GM12878 (cell line): Measurements from ENCODE around the gene ABHD2. TPM values are rescaled to one million over a fixed set of nuclear protein-coding genes. Genes with fewer than 3 reads are reported as not detected.

Experiments
- CREM ChIP-seq: IDR thresholded peaks from 2 replicates; pipeline ENCODE4 v1.6.1; 2014; ENCODE audit warnings: antibody characterized with exemption, low read depth
- HDAC2 ChIP-seq: fragments of 200-600 bp; sonication (generic); IDR thresholded peaks from 2 replicates; pipeline ENCODE4 v1.6.1; 2017
- KAT2A ChIP-seq: conservative IDR thresholded peaks from 2 replicates; pipeline ENCODE4 v1.6.1; 2011; ENCODE audit warnings: low read depth, low read length; ENCODE audit not compliant: control insufficient read depth
- NBN ChIP-seq: fragments of 450-650 bp; IDR thresholded peaks from 2 replicates; pipeline ENCODE4 v1.6.1; 2016
- NFXL1 ChIP-seq: fragments of 450-650 bp; IDR thresholded peaks from 2 replicates; pipeline ENCODE4 v1.6.1; 2017; ENCODE audit warnings: antibody characterized with exemption, mild to moderate bottlenecking, borderline replicate concordance
- NR2C1 ChIP-seq: fragments of 450-650 bp; IDR thresholded peaks from 2 replicates; pipeline ENCODE4 v1.6.1; 2017; ENCODE audit warnings: antibody characterized with exemption, mild to moderate bottlenecking, moderate library complexity
- PRDM15 ChIP-seq: fragments of 450-650 bp; formaldehyde crosslinking; IDR thresholded peaks from 2 replicates; pipeline ENCODE4 v1.4.0; 2020; ENCODE audit warnings: mild to moderate bottlenecking, moderate library complexity
- ZNF207 ChIP-seq: fragments of 450-650 bp; IDR thresholded peaks from 2 replicates; pipeline ENCODE4 v1.6.1; 2014; ENCODE audit warnings: antibody characterized with exemption, mild to moderate bottlenecking, borderline replicate concordance
- ZNF24 ChIP-seq: fragments of 450-650 bp; IDR thresholded peaks from 2 replicates; pipeline ENCODE4 v1.6.1; 2017; ENCODE audit warnings: antibody characterized with exemption, mild to moderate bottlenecking
- ZNF592 ChIP-seq: fragments of 450-650 bp; IDR thresholded peaks from 2 replicates; pipeline ENCODE4 v1.6.1; 2017; ENCODE audit warnings: mild to moderate bottlenecking, moderate library complexity
- polyA plus RNA-seq, 11 experiments: library from polyadenylated mRNA; depleted of rRNA in 4 of 11; unstranded in 6 of 11; stranded (reverse) in 5 of 11; fragments of >200 nt; fragmentation: Nextera tagmentation in 4 of 11; fragmentation: Illumina TruSeq in 1 of 11; extraction: Ambion mirVana in 4 of 11; extraction: Trizol in 1 of 11; gene quantifications; 1 replicate in 1 of 11; 2 replicates in 10 of 11; pipeline versions ENCODE4 v1.2.1 to v1.2.3, GENCODE V29; 2011 to 2016; ENCODE audit warnings: inconsistent platforms in 2 of 11, missing spikeins in 2 of 11, low read depth in 1 of 11
- total RNA-seq, 4 experiments: library from RNA; depleted of rRNA in 3 of 4; stranded (reverse); fragments of >200 nt in 3 of 4; fragmentation: Illumina TruSeq in 1 of 4; extraction: Trizol in 1 of 4; gene quantifications; 2 replicates each; pipeline versions ENCODE4 v1.2.1 to v1.2.3, GENCODE V29; 2013 to 2021
- TF ChIP-seq, protein P1 (sequence below): fragments of 150-350 bp; IDR thresholded peaks from 2 replicates; pipeline ENCODE4 v1.6.1; 2014; ENCODE audit warnings: mild to moderate bottlenecking, low read depth, low read length
- TF ChIP-seq, protein P2 (sequence below): fragments of 150-350 bp; IDR thresholded peaks from 2 replicates; pipeline ENCODE4 v1.6.1; 2016; ENCODE audit warnings: low read depth, low read length
- TF ChIP-seq, protein P3 (sequence below): fragments of 450-650 bp; formaldehyde crosslinking; IDR thresholded peaks from 2 replicates; pipeline ENCODE4 v1.5.0; 2022; ENCODE audit warnings: mild to moderate bottlenecking, missing genetic modification characterization

ABHD2 gene
- total and polyA plus RNA-seq, 10 of the 15 experiments (the other 5 are each of a cell fraction or from before 2014, with no cell fraction given) = 1.2 to 33.6 (median 20.4) TPM

DNA sequence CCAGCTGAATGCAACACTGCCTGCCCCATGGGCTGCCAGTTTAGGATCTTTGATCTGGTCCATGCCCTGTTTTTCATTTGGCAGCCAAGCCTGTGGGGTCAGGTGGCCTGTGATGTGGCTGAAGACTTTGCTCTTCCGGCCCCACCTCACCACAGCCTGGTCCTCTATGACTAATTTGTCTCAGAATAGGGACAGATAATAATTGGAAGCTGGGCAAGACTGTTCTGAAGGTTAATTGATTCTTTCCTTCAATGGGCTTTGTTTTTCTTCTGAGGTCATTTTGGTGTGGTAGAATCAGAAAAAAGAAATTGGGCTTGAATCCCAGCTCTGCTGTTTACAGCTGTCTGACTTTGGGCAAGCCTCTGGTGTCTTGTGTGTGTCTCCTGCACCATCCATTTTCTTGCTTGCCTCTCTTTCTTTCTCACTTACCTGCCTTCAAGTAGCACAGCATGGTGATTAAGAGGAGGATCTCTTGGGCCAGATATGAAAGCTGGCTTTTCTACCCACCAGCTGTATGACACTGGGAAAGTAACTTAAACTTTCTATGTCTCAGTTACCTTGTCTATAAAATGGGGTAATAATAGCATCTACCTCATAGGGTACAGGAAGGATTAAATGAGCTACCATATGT lies 24.2 kb downstream of the ABHD2 start (continued):
- TF ChIP-seq PRDM15 (no peak), CREM (no peak; the same call in 1 of the 2 replicates), NFXL1 (no peak), ZNF24 (no peak), ZNF207 (no peak), HDAC2 (no peak), ZNF592 (no peak), NBN (peak; percentile 54; the same call in 1 of the 2 replicates), KAT2A (no peak), NR2C1 (no peak)
- TF ChIP-seq, protein P1, sequence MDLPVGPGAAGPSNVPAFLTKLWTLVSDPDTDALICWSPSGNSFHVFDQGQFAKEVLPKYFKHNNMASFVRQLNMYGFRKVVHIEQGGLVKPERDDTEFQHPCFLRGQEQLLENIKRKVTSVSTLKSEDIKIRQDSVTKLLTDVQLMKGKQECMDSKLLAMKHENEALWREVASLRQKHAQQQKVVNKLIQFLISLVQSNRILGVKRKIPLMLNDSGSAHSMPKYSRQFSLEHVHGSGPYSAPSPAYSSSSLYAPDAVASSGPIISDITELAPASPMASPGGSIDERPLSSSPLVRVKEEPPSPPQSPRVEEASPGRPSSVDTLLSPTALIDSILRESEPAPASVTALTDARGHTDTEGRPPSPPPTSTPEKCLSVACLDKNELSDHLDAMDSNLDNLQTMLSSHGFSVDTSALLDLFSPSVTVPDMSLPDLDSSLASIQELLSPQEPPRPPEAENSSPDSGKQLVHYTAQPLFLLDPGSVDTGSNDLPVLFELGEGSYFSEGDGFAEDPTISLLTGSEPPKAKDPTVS = no peak
- TF ChIP-seq, protein P2, sequence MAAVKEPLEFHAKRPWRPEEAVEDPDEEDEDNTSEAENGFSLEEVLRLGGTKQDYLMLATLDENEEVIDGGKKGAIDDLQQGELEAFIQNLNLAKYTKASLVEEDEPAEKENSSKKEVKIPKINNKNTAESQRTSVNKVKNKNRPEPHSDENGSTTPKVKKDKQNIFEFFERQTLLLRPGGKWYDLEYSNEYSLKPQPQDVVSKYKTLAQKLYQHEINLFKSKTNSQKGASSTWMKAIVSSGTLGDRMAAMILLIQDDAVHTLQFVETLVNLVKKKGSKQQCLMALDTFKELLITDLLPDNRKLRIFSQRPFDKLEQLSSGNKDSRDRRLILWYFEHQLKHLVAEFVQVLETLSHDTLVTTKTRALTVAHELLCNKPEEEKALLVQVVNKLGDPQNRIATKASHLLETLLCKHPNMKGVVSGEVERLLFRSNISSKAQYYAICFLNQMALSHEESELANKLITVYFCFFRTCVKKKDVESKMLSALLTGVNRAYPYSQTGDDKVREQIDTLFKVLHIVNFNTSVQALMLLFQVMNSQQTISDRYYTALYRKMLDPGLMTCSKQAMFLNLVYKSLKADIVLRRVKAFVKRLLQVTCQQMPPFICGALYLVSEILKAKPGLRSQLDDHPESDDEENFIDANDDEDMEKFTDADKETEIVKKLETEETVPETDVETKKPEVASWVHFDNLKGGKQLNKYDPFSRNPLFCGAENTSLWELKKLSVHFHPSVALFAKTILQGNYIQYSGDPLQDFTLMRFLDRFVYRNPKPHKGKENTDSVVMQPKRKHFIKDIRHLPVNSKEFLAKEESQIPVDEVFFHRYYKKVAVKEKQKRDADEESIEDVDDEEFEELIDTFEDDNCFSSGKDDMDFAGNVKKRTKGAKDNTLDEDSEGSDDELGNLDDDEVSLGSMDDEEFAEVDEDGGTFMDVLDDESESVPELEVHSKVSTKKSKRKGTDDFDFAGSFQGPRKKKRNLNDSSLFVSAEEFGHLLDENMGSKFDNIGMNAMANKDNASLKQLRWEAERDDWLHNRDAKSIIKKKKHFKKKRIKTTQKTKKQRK = no peak
- TF ChIP-seq, protein P3, sequence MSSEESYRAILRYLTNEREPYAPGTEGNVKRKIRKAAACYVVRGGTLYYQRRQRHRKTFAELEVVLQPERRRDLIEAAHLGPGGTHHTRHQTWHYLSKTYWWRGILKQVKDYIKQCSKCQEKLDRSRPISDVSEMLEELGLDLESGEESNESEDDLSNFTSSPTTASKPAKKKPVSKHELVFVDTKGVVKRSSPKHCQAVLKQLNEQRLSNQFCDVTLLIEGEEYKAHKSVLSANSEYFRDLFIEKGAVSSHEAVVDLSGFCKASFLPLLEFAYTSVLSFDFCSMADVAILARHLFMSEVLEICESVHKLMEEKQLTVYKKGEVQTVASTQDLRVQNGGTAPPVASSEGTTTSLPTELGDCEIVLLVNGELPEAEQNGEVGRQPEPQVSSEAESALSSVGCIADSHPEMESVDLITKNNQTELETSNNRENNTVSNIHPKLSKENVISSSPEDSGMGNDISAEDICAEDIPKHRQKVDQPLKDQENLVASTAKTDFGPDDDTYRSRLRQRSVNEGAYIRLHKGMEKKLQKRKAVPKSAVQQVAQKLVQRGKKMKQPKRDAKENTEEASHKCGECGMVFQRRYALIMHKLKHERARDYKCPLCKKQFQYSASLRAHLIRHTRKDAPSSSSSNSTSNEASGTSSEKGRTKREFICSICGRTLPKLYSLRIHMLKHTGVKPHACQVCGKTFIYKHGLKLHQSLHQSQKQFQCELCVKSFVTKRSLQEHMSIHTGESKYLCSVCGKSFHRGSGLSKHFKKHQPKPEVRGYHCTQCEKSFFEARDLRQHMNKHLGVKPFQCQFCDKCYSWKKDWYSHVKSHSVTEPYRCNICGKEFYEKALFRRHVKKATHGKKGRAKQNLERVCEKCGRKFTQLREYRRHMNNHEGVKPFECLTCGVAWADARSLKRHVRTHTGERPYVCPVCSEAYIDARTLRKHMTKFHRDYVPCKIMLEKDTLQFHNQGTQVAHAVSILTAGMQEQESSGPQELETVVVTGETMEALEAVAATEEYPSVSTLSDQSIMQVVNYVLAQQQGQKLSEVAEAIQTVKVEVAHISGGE (CRISPR knock-in tag) = no peak
